AG09319 (cell line): ENCODE results near the gene OGFOD3.

Experiments
- DNase-seq: peaks from one replicate; pipeline ENCODE4 v3.0.0-alpha.2; 2010; ENCODE audit warnings: low read depth; ENCODE audit errors: extremely low read depth
- CTCF ChIP-seq: IDR thresholded peaks from 2 replicates; pipeline ENCODE4 v1.5.1; 2011; ENCODE audit warnings: low read depth, mild to moderate bottlenecking, inconsistent platforms, low read length, moderate library complexity

OGFOD3 gene

GRCh38 chr17:82387705-82388106 is 30.7 kb downstream of the OGFOD3 start:
- TF ChIP-seq CTCF = no peak

GRCh38 chr17:82386881-82387704 is 31.3 kb downstream of the OGFOD3 start:
- TF ChIP-seq CTCF = no peak
- DNase-seq = no peak

More at GRCh38 chr17:82387705-82388106, 30.7 kb downstream of the OGFOD3 start:
- DNase-seq = no peak

- no peak for TF ChIP-seq CTCF
- DNase-seq = no peak
These were observed 32.0 kb downstream of the OGFOD3 start for GRCh38 chr17:82386255-82386831.

- DNase-seq = no peak
- no peak for TF ChIP-seq CTCF
These were observed 32.7 kb downstream of the OGFOD3 start for GRCh38 chr17:82385559-82386254.

GRCh38 chr17:82384730-82385481 is 33.5 kb downstream of the OGFOD3 start:
- peak; percentile 16 for DNase-seq
- TF ChIP-seq CTCF = no peak

- TF ChIP-seq CTCF = no peak
- DNase-seq = no peak
These were observed 34.2 kb downstream of the OGFOD3 start for GRCh38 chr17:82384051-82384729.
